H1 (cell line): ENCODE measurements around the gene TCERG1L. TPM values are rescaled to one million over a fixed set of nuclear protein-coding genes. Genes with fewer than 3 reads are reported as not detected.

Experiments
- CBX8 ChIP-seq: fragments of 300-800, 300-1000 bp; sonication (generic); IDR thresholded peaks from 2 replicates; pipeline ENCODE4 v1.7.1; 2016; ENCODE audit warnings: low read depth, low read length, borderline replicate concordance
- GTF2F1 ChIP-seq: IDR thresholded peaks from 2 replicates; pipeline ENCODE4 v1.6.1; 2012; ENCODE audit warnings: low read depth, low read length, improper control_type of control experiment, borderline replicate concordance
- SP2 ChIP-seq: IDR thresholded peaks from 2 replicates; pipeline ENCODE4 v1.6.1; 2012; ENCODE audit warnings: mild to moderate bottlenecking, low read length, inconsistent platforms
- polyA plus RNA-seq, 7 experiments: library from polyadenylated mRNA; depleted of rRNA in 3 of 7; stranded (reverse) in 5 of 7; unstranded in 2 of 7; fragments of >200 nt in 5 of 7; fragments of 200-250 nt in 2 of 7; gene quantifications; 1 replicate in 5 of 7; 2 replicates in 1 of 7; 4 replicates in 1 of 7; pipeline versions ENCODE4 v1.2.1 to v1.2.3, GENCODE V29; 2011 to 2013; ENCODE audit warnings: missing spikeins in 2 of 7, mixed read lengths in 2 of 7
- total RNA-seq: library from RNA; stranded (reverse); fragmentation: NEBNext Ultra II Directional; extraction: Animal tissue kit (Norgen Biotek cat#: 25700); gene quantifications from 2 replicates; pipeline ENCODE4 v1.2.1, GENCODE V29; 2021

TCERG1L gene
- total and polyA plus RNA-seq, 2 of the 8 experiments (the other 6 are each of a cell fraction or from before 2014, with no cell fraction given), result 3.9 to 6.9 TPM

DNA sequence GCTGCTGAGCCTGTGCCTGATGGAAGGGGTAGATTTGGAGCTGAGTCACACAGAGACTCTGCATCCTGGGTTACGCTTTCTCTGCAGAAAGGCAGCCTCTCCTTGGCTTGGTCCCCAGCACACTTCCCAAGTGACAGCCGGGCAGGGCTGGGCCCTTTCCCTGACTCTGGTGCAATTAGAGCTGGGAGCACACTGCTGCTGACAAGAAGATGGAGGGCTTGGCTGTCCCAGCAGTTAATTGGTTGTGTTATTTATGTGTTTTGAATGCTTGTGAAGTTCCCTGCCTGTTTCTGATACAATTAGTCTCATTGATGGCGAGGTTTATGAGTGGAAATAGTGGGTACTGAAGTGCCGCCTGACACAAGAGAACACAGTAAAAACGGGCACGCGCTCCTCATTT, 123.6 kb downstream of the TCERG1L start (continued):
- no peak for TF ChIP-seq GTF2F1
- TF ChIP-seq SP2, result no peak
- no peak for TF ChIP-seq CBX8
